Thymus (tissue), 11 donors: ENCODE results near the gene BSN. TPM values are rescaled to one million over a fixed set of nuclear protein-coding genes. Genes with fewer than 3 reads are reported as not detected.

Experiments used
- DNase-seq, 9 donors: peaks; one replicate each; pipeline ENCODE4 v3.0.0-alpha.2; 2013; ENCODE audit warnings: low spot score in 9 of 9, low read depth in 6 of 9, missing footprints in 1 of 9
- H3K27ac ChIP-seq, 2 donors: one replicate each; pipeline ENCODE4 v1.5.1; 2013; ENCODE audit warnings: control low read depth in 1 of 2, low read depth in 1 of 2, low read length in 1 of 2, mild to moderate bottlenecking in 1 of 2, moderate library complexity in 1 of 2
- H3K27me3 ChIP-seq, 2 donors: one replicate each; pipeline ENCODE4 v1.5.1; 2013; ENCODE audit warnings: low read length in 1 of 2; ENCODE audit not compliant: control insufficient read depth in 2 of 2, insufficient read depth in 1 of 2
- H3K36me3 ChIP-seq, 2 donors: one replicate each; pipeline ENCODE4 v1.5.1; 2013; ENCODE audit warnings: low read length in 1 of 2, mild to moderate bottlenecking in 1 of 2, moderate library complexity in 1 of 2; ENCODE audit not compliant: control insufficient read depth in 2 of 2, insufficient read depth in 2 of 2
- H3K4me1 ChIP-seq, 2 donors: one replicate each; pipeline ENCODE4 v1.5.1; 2013; ENCODE audit warnings: low read length in 2 of 2; ENCODE audit not compliant: control insufficient read depth in 2 of 2, insufficient read depth in 2 of 2
- H3K4me3 ChIP-seq, 2 donors: one replicate each; pipeline ENCODE4 v1.5.1; 2013; ENCODE audit warnings: low read length in 2 of 2, control low read depth in 1 of 2, mild to moderate bottlenecking in 1 of 2
- H3K9me3 ChIP-seq, 2 donors: one replicate each; pipeline ENCODE4 v1.5.1; 2013; ENCODE audit warnings: low read length in 1 of 2, mild to moderate bottlenecking in 1 of 2; ENCODE audit not compliant: control insufficient read depth in 2 of 2, insufficient read depth in 1 of 2
- WGBS: extraction: QIAGEN DNeasy Blood & Tissue Kit; methylation state at CpG from one replicate; pipeline ENCODE4 v1.1.7; 2013; 5-methylcytosine and 5-hydroxymethylcytosine counted together
- polyA plus RNA-seq: library from polyadenylated mRNA; stranded (reverse); fragments of 200-250 nt; gene quantifications from one replicate; pipeline ENCODE4 v1.2.3, GENCODE V29; 2013
- total RNA-seq: library from RNA; stranded (reverse); fragments of 120-200 nt; gene quantifications from one replicate; pipeline ENCODE4 v1.2.4, GENCODE V29; 2013
- donor health status: healthy.

Gene BSN
- total and polyA plus RNA-seq, 2 donors: 0.09 TPM

- Histone ChIP-seq H3K27ac (no peak overlapping the region), H3K9me3 (no peaks in the 10 kb centered on the region), H3K36me3 (no peaks in the 10 kb centered on the region), H3K4me3 (peak overlapping the region in 1 of 2 donors; percentile 65), H3K27me3 (peaks cover 23 to 56% of the 10 kb centered on the region in 2 donors), H3K4me1 (peaks cover 8 to 12% of the 10 kb centered on the region in 2 donors)
- DNase-seq: no peak
- WGBS: 77% methylated on average over 8 of the region's 8 CpGs
These were observed 969 bp upstream of the BSN start for GRCh38 chr3:49553324-49553691.

GRCh38 chr3:49554633-49555265 lies 472 bp downstream of the BSN start:
- H3K27ac ChIP-seq: no peak overlapping the region
- peaks cover 23 to 51% of the 10 kb centered on the region in 2 donors for H3K27me3 ChIP-seq
- WGBS: 2% methylated on average over 66 of the region's 66 CpGs
- peak in 5 of 9 donors; percentile 13 to 61 (median 36) for DNase-seq
- peaks cover 8 to 12% of the 10 kb centered on the region in 2 donors for H3K4me1 ChIP-seq
- H3K9me3 ChIP-seq: no peaks in the 10 kb centered on the region
- H3K4me3 ChIP-seq: peak overlapping the region; percentile 16 to 82
- no peaks in the 10 kb centered on the region for H3K36me3 ChIP-seq

- DNase-seq: no peak
These were observed 2.4 kb downstream of the BSN start for GRCh38 chr3:49556500-49557275.

DNA sequence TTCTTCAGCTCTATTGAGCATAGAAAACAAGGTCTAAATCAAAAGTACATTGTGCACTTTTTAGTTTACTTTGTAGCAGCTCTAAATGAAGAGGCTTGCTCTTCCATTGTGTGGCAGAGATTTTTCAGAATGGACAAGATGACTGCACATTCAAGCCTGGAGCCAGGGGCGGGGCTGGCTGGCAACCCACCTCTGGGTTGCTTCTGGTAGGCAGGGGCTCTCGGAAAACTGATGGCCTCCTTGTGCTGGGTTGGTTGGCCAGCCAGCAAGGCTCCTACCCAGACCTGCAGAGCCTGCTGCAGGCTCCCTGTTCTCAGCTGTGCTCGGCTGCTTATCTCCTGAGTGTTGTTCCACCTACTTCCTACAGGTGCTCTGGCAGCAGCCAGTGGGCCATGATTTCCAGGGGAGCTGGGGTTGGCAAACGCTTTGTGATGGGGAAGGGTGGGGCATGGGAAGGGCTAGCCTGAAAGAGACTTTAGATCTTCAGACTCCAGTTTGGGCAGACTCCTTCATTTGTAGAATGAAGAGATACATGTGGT lies 8.8 kb downstream of the BSN start:
- H3K9me3 ChIP-seq: no peaks in the 10 kb centered on the region
- no peaks in the 10 kb centered on the region for H3K36me3 ChIP-seq
- DNase-seq: no peak
- peaks cover 0 to 11% of the 10 kb centered on the region in 2 donors for H3K27me3 ChIP-seq
- H3K4me3 ChIP-seq: no peak overlapping the region
- WGBS: 85% methylated on average over 4 of the region's 4 CpGs
- no peaks in the 10 kb centered on the region for H3K4me1 ChIP-seq
- no peak overlapping the region for H3K27ac ChIP-seq

More at GRCh38 chr3:49556500-49557275, 2.4 kb downstream of the BSN start:
- H3K4me1 ChIP-seq: peaks cover 8 to 12% of the 10 kb centered on the region in 2 donors
- H3K27me3 ChIP-seq: peaks cover 21 to 57% of the 10 kb centered on the region in 2 donors
- H3K4me3 ChIP-seq: no peak overlapping the region
- no peak overlapping the region for H3K27ac ChIP-seq
- H3K36me3 ChIP-seq: no peaks in the 10 kb centered on the region
- no peaks in the 10 kb centered on the region for H3K9me3 ChIP-seq
- WGBS: 96% methylated on average over 3 of the region's 3 CpGs

- Histone ChIP-seq H3K4me1 (no peaks in the 10 kb centered on the region), H3K36me3 (no peaks in the 10 kb centered on the region), H3K9me3 (no peaks in the 10 kb centered on the region), H3K4me3 (no peak overlapping the region), H3K27me3 (peaks cover 0 to 10% of the 10 kb centered on the region in 2 donors), H3K27ac (no peak overlapping the region)
- DNase-seq: no peak
- WGBS: 92% methylated on average over 4 of the region's 4 CpGs
These were observed 9.5 kb downstream of the BSN start for GRCh38 chr3:49563766-49564165.

- Histone ChIP-seq H3K4me3 (no peak overlapping the region), H3K9me3 (no peaks in the 10 kb centered on the region), H3K27me3 (peaks cover 0 to 3% of the 10 kb centered on the region in 2 donors), H3K27ac (no peak overlapping the region), H3K4me1 (no peaks in the 10 kb centered on the region), H3K36me3 (no peaks in the 10 kb centered on the region)
- DNase-seq: no peak
- WGBS: 90% methylated on average over 2 of the region's 2 CpGs
These were observed 12.0 kb downstream of the BSN start for GRCh38 chr3:49566312-49566711.

GRCh38 chr3:49567406-49567805 lies 13.1 kb downstream of the BSN start:
- DNase-seq: no peak
- no peaks in the 10 kb centered on the region for H3K36me3 ChIP-seq
- WGBS: 69% methylated on average over 2 of the region's 2 CpGs
- no peaks in the 10 kb centered on the region for H3K9me3 ChIP-seq
- no peak overlapping the region for H3K27ac ChIP-seq
- H3K4me1 ChIP-seq: no peaks in the 10 kb centered on the region
- H3K27me3 ChIP-seq: peaks cover 0 to 3% of the 10 kb centered on the region in 2 donors
- no peak overlapping the region for H3K4me3 ChIP-seq

GRCh38 chr3:49568965-49569364 lies 14.7 kb downstream of the BSN start:
- H3K27me3 ChIP-seq: no peaks in the 10 kb centered on the region
- no peak overlapping the region for H3K27ac ChIP-seq
- no peak for DNase-seq
- H3K9me3 ChIP-seq: no peaks in the 10 kb centered on the region
- H3K36me3 ChIP-seq: no peaks in the 10 kb centered on the region
- H3K4me1 ChIP-seq: no peaks in the 10 kb centered on the region
- H3K4me3 ChIP-seq: no peak overlapping the region

- 96% methylated on average over 6 of the region's 6 CpGs for WGBS
- no peak for DNase-seq
These were observed 15.9 kb downstream of the BSN start for GRCh38 chr3:49570028-49570654.

More at GRCh38 chr3:49570028-49570654, 15.9 kb downstream of the BSN start:
- Histone ChIP-seq H3K9me3 (no peaks in the 10 kb centered on the region), H3K4me1 (no peaks in the 10 kb centered on the region), H3K27ac (no peak overlapping the region), H3K27me3 (no peaks in the 10 kb centered on the region), H3K4me3 (no peak overlapping the region), H3K36me3 (no peaks in the 10 kb centered on the region)
